MM.1S (cell line): ENCODE measurements around the gene TBC1D14.

Experiments
- DNase-seq: peaks from one replicate; pipeline ENCODE4 v3.0.0-alpha.2; 2015
- H2AFZ ChIP-seq: fragments of 300-600 bp; sonication (generic); 2 replicates; pipeline ENCODE4 v1.6.0; 2016; ENCODE audit warnings: antibody characterized with exemption, low read length
- H3F3A ChIP-seq: fragments of 300-600 bp; sonication (generic); 2 replicates; pipeline ENCODE4 v1.6.1; 2016; ENCODE audit warnings: mild to moderate bottlenecking, antibody characterized with exemption, low read length, moderate library complexity, mixed read lengths; ENCODE audit not compliant: insufficient read depth
- H3K27ac ChIP-seq: fragments of 300-600 bp; sonication (generic); 2 replicates; pipeline ENCODE4 v1.5.1; 2016; ENCODE audit warnings: mild to moderate bottlenecking, low read length
- H3K27me3 ChIP-seq: fragments of 300-600 bp; sonication (generic); replicated peaks from 2 replicates; pipeline ENCODE4 v1.6.0; 2016; ENCODE audit warnings: low read length; ENCODE audit not compliant: insufficient read depth
- H3K36me3 ChIP-seq: fragments of 300-600 bp; sonication (generic); replicated peaks from 2 replicates; pipeline ENCODE4 v1.6.1; 2016; ENCODE audit warnings: mild to moderate bottlenecking, low read length, mixed read lengths; ENCODE audit not compliant: insufficient read depth
- H3K4me1 ChIP-seq: fragments of 300-600 bp; sonication (generic); 2 replicates; pipeline ENCODE4 v1.6.1; 2016; ENCODE audit warnings: low read length, mixed read lengths
- H3K4me2 ChIP-seq: fragments of 300-600 bp; sonication (generic); 2 replicates; pipeline ENCODE4 v1.6.0; 2016; ENCODE audit warnings: low read depth, low read length
- H3K4me3 ChIP-seq: fragments of 300-600 bp; sonication (generic); 2 replicates; pipeline ENCODE4 v1.5.1; 2016; ENCODE audit warnings: low read length, mixed read lengths
- H3K79me2 ChIP-seq: fragments of 300-600 bp; sonication (generic); 2 replicates; pipeline ENCODE4 v1.6.1; 2016; ENCODE audit warnings: mixed run types, low read length, mixed read lengths
- H3K9ac ChIP-seq: fragments of 300-600 bp; sonication (generic); 2 replicates; pipeline ENCODE4 v1.6.1; 2016; ENCODE audit warnings: low read length, mixed read lengths
- H3K9me2 ChIP-seq: fragments of 300-600 bp; sonication (generic); replicated peaks from 2 replicates; pipeline ENCODE4 v1.6.1; 2016; ENCODE audit warnings: mild to moderate bottlenecking, low read length, mixed read lengths; ENCODE audit not compliant: insufficient read depth
- H3K9me3 ChIP-seq: fragments of 300-600 bp; sonication (generic); replicated peaks from 2 replicates; pipeline ENCODE4 v1.6.1; 2016; ENCODE audit warnings: mild to moderate bottlenecking, low read length, mixed read lengths; ENCODE audit not compliant: insufficient read depth
- H4K20me1 ChIP-seq: fragments of 300-600 bp; sonication (generic); 2 replicates; pipeline ENCODE4 v1.6.1; 2016; ENCODE audit warnings: mild to moderate bottlenecking, low read length, moderate library complexity, mixed read lengths; ENCODE audit not compliant: insufficient read depth
- CTCF ChIP-seq: fragments of 300-600 bp; sonication (generic); IDR thresholded peaks from 2 replicates; pipeline ENCODE4 v1.5.1; 2016; ENCODE audit warnings: antibody characterized with exemption, low read length, mixed read lengths
- EZH2 ChIP-seq: fragments of 300-600 bp; sonication (generic); optimal IDR thresholded peaks from 2 replicates; pipeline ENCODE3; 2017; ENCODE audit warnings: low read depth, mild to moderate bottlenecking, antibody characterized with exemption, low read length, mixed read lengths
- EZH2phosphoT487 ChIP-seq: fragments of 300-600 bp; sonication (generic); IDR thresholded peaks from 2 replicates; pipeline ENCODE4 v1.6.1; 2018; ENCODE audit warnings: antibody characterized with exemption, low read length

Gene TBC1D14

DNA sequence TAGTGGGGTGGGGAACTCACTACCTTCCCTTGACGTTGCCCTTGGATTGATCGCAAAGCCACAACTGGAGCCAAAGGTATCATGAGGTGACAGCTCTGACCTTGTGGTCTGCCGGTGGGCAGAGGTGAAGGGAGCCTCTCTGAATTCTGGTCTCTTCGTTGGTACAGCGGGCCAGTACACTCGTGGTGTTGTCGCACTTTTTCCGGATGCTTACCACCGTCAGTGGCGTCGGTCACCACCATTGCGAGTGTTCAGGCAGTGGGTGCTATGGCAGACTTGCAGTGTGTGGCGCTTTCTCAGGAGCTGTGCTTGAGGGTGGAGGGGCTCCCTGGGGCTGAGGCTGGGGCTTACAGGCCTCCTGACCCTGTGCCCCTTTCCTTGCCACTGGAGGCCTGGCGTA lies 163.4 kb downstream of the TBC1D14 start:
- no peaks in the 10 kb centered on the region for H4K20me1 ChIP-seq
- peaks cover 13% of the 10 kb centered on the region; the same call in 1 of the 2 replicates for H3K27me3 ChIP-seq

DNA sequence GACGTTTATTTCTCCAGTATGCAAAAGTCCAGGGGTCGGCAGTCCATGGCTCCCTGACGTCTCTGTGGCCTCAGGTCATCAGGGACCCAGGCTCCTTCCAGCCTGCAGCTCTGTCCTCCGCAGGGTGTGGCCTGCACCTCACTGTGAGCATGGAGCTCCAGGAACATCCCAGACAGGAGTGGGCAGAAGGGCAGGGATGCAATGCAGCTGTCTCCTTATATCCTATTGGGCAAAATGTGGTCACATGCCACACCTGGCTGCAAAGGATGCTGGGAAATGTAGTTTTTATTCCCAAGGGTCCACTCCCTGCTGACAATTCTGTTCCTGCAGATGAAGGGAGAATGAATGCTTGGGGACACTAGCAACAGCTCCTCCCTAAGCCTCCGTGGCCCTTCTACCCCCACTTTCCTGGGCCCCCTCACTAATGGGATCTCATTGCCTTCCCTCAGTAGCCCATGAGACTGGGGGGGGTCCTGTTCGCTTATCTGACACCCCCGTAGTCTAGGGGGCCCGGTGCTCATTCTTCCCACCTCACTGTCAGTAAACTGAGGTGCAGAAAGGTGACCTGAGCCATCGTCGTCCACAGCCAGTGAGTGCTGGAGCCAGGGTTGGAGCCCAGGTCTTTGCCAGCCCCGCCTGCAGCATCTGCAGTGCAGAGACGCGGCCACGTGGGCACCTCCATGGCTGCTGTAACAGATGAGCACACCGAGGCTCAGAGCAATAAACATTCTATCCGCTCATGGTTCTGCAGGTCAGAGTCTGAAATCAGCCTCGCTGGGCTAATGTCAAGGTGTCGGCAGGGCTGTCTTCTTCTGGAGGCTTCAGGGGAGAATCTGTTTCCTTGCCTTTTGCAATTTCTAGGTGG lies 164.1 kb downstream of the TBC1D14 start:
- no peaks in the 10 kb centered on the region for H3K9me3 ChIP-seq
- DNase-seq: peak; percentile 20
- H3K4me2 ChIP-seq: no peak overlapping the region

More for the DNA sequence above, 163.4 kb downstream of the TBC1D14 start:
- H3K27ac ChIP-seq: no peak overlapping the region
- H3K4me3 ChIP-seq: no peak overlapping the region
- TF ChIP-seq EZH2phosphoT487 (no peak), EZH2 (no peak), CTCF (no peak)
- no peaks in the 10 kb centered on the region for H3K9me3 ChIP-seq
- H3K36me3 ChIP-seq: no peaks in the 10 kb centered on the region
- no peak for DNase-seq
- H2AFZ ChIP-seq: no peak overlapping the region
- no peak overlapping the region for H3K9ac ChIP-seq
- H3K4me2 ChIP-seq: no peak overlapping the region
- 0 out of 2 replicates have a peak, but pooled peaks cover 4% of the 10 kb centered on the region for H3F3A ChIP-seq
- no peaks in the 10 kb centered on the region for H3K9me2 ChIP-seq
- H3K4me1 ChIP-seq: peaks cover 5% of the 10 kb centered on the region; the same call in 1 of the 2 replicates
- no peaks in the 10 kb centered on the region for H3K79me2 ChIP-seq

GRCh38 chr4:7074426-7074825 lies 164.8 kb downstream of the TBC1D14 start:
- no peak overlapping the region for H3K4me3 ChIP-seq
- no peak for DNase-seq
- TF ChIP-seq EZH2phosphoT487 (no peak), EZH2 (no peak)
- H3K9me3 ChIP-seq: no peaks in the 10 kb centered on the region
- H3K9me2 ChIP-seq: no peaks in the 10 kb centered on the region
- no peak overlapping the region for H3K4me2 ChIP-seq
- H3K79me2 ChIP-seq: no peaks in the 10 kb centered on the region
- H3K27me3 ChIP-seq: peaks cover 13% of the 10 kb centered on the region; the same call in 1 of the 2 replicates
- H3K9ac ChIP-seq: no peak overlapping the region
- H3K36me3 ChIP-seq: no peaks in the 10 kb centered on the region
- no peak overlapping the region for H3K27ac ChIP-seq
- no peaks in the 10 kb centered on the region for H3K4me1 ChIP-seq
- no peak overlapping the region for H2AFZ ChIP-seq
- no peaks in the 10 kb centered on the region for H4K20me1 ChIP-seq
- no peaks in the 10 kb centered on the region for H3F3A ChIP-seq

More for the DNA sequence above, 164.1 kb downstream of the TBC1D14 start:
- Histone ChIP-seq H3K9me2 (no peaks in the 10 kb centered on the region), H3K4me1 (peaks cover 4% of the 10 kb centered on the region; the same call in 1 of the 2 replicates), H3K4me3 (no peak overlapping the region), H3K9ac (no peak overlapping the region), H3K36me3 (no peaks in the 10 kb centered on the region), H3K79me2 (no peaks in the 10 kb centered on the region), H3F3A (0 out of 2 replicates have a peak, but pooled peaks cover under 1% of the 10 kb centered on the region), H3K27me3 (peaks cover 13% of the 10 kb centered on the region; the same call in 1 of the 2 replicates), H2AFZ (no peak overlapping the region), H4K20me1 (no peaks in the 10 kb centered on the region), H3K27ac (no peak overlapping the region)
- no peak for TF ChIP-seq CTCF
- TF ChIP-seq EZH2phosphoT487: no peak
- no peak for TF ChIP-seq EZH2
